ENCODE measurements around the gene PNKP.
A peak's percentile ranks its signal among the peaks of the same experiment; 100 is the strongest.

The PNKP gene

GRCh38 chr19:49881672-49882394 lies 14.5 kb upstream of the PNKP start:
- TF ChIP-seq CTCF (conservative IDR thresholded peaks at IDR 0.05): no peak
- no peak overlapping the region for H3K27ac ChIP-seq

- no peak for TF ChIP-seq CTCF (conservative IDR thresholded peaks at IDR 0.05)
- no peak for TF ChIP-seq ZFX (IDR thresholded peaks at IDR 0.05)
- no peak overlapping the region for H3K27ac ChIP-seq
Measured at GRCh38 chr19:49881186-49881585, 13.8 kb upstream of the PNKP start.

GRCh38 chr19:49880162-49880869 lies 12.9 kb upstream of the PNKP start:
- H3K27ac ChIP-seq: no peak overlapping the region
- TF ChIP-seq ZFX (IDR thresholded peaks at IDR 0.05) (no peak), CTCF (conservative IDR thresholded peaks at IDR 0.05) (no peak)

- H3K27ac ChIP-seq: peak overlapping the region; percentile 99; the same call in 1 of the 2 replicates
Measured at GRCh38 chr19:49879243-49879963, 12.0 kb upstream of the PNKP start.

GRCh38 chr19:49878744-49879070 lies 11.3 kb upstream of the PNKP start:
- H3K27ac ChIP-seq: peak overlapping the region; percentile 99
- TF ChIP-seq ZFX (IDR thresholded peaks at IDR 0.05): no peak
- no peak for TF ChIP-seq CTCF (conservative IDR thresholded peaks at IDR 0.05)

More at GRCh38 chr19:49879243-49879963, 12.0 kb upstream of the PNKP start:
- no peak for TF ChIP-seq ZFX (IDR thresholded peaks at IDR 0.05)
- TF ChIP-seq CTCF (conservative IDR thresholded peaks at IDR 0.05): no peak

- H3K27ac ChIP-seq: peak overlapping the region; percentile 99
- no peak for TF ChIP-seq ZFX (IDR thresholded peaks at IDR 0.05)
- no peak for TF ChIP-seq CTCF (conservative IDR thresholded peaks at IDR 0.05)
Measured at GRCh38 chr19:49877879-49878743, 10.7 kb upstream of the PNKP start.

All from C4-2B (cell line).